H9 (cell line): ENCODE results near the gene JPT2. TPM values are rescaled to one million over a fixed set of nuclear protein-coding genes. Genes with fewer than 3 reads are reported as not detected.

Source experiments
- DNase-seq: peaks from one replicate; pipeline ENCODE4 v3.0.0-alpha.2; 2017
- H2AFZ ChIP-seq: one replicate; pipeline ENCODE4 v1.6.1; 2013; ENCODE audit warnings: mild to moderate bottlenecking, low read length, control low read depth, moderate library complexity
- H2AK5ac ChIP-seq: 2 replicates; pipeline ENCODE4 v1.6.1; 2013; ENCODE audit warnings: low read length, control low read depth, mixed read lengths; ENCODE audit not compliant: insufficient read length
- H2BK120ac ChIP-seq: one replicate; pipeline ENCODE4 v1.6.1; 2013; ENCODE audit warnings: low read depth, mild to moderate bottlenecking, low read length, control low read depth, inconsistent platforms; ENCODE audit not compliant: poor library complexity, severe bottlenecking
- H2BK12ac ChIP-seq: 2 replicates; pipeline ENCODE4 v1.6.1; 2013; ENCODE audit warnings: low read length, control low read depth, mixed read lengths, low read depth; ENCODE audit not compliant: insufficient read length
- H2BK15ac ChIP-seq: 2 replicates; pipeline ENCODE4 v1.6.1; 2013; ENCODE audit warnings: low read depth, low read length, control low read depth
- H2BK20ac ChIP-seq: one replicate; pipeline ENCODE4 v1.6.1; 2013; ENCODE audit warnings: low read depth, mild to moderate bottlenecking, low read length, control low read depth, inconsistent platforms; ENCODE audit not compliant: poor library complexity, severe bottlenecking
- H2BK5ac ChIP-seq: 2 replicates; pipeline ENCODE4 v1.6.1; 2013; ENCODE audit warnings: low read length, control low read depth, mixed read lengths; ENCODE audit not compliant: insufficient read length
- H3K14ac ChIP-seq: 2 replicates; pipeline ENCODE4 v1.6.1; 2013; ENCODE audit warnings: low read length, control low read depth; ENCODE audit not compliant: insufficient read depth
- H3K18ac ChIP-seq: 2 replicates; pipeline ENCODE4 v1.6.1; 2013; ENCODE audit warnings: low read depth, mild to moderate bottlenecking, mixed read lengths, low read length, control low read depth; ENCODE audit not compliant: insufficient read length
- H3K23ac ChIP-seq: 2 replicates; pipeline ENCODE4 v1.6.1; 2013; ENCODE audit warnings: low read length, control low read depth, mixed read lengths, low read depth; ENCODE audit not compliant: insufficient read length
- H3K23me2 ChIP-seq: 2 replicates; pipeline ENCODE4 v1.6.1; 2013; ENCODE audit warnings: low read depth, mild to moderate bottlenecking, mixed read lengths, low read length, control low read depth; ENCODE audit not compliant: insufficient read length, poor library complexity, severe bottlenecking
- H3K27ac ChIP-seq: 2 replicates; pipeline ENCODE4 v1.5.1; 2013; ENCODE audit warnings: low read length, control low read depth, mixed read lengths, low read depth; ENCODE audit not compliant: insufficient read length
- H3K27me3 ChIP-seq: 2 replicates; pipeline ENCODE4 v1.6.1; 2013; ENCODE audit warnings: low read length, control low read depth, inconsistent platforms; ENCODE audit not compliant: insufficient read depth
- H3K4ac ChIP-seq: 2 replicates; pipeline ENCODE4 v1.6.1; 2013; ENCODE audit warnings: low read depth, mild to moderate bottlenecking, control low read depth, inconsistent platforms, low read length, moderate library complexity
- H3K4me1 ChIP-seq: 2 replicates; pipeline ENCODE4 v1.6.1; 2013; ENCODE audit warnings: low read length, control low read depth, inconsistent platforms; ENCODE audit not compliant: insufficient read depth
- H3K4me2 ChIP-seq: 2 replicates; pipeline ENCODE4 v1.6.1; 2013; ENCODE audit warnings: low read length, control low read depth, mixed read lengths; ENCODE audit not compliant: insufficient read length, insufficient read depth
- H3K56ac ChIP-seq: 2 replicates; pipeline ENCODE4 v1.6.1; 2013; ENCODE audit warnings: low read depth, mild to moderate bottlenecking, mixed read lengths, low read length, control low read depth; ENCODE audit not compliant: insufficient read length
- H3K79me1 ChIP-seq: 2 replicates; pipeline ENCODE4 v1.6.1; 2013; ENCODE audit warnings: low read depth, mild to moderate bottlenecking, moderate library complexity, low read length, control low read depth, inconsistent platforms; ENCODE audit not compliant: insufficient read depth, poor library complexity, severe bottlenecking
- H3K79me2 ChIP-seq: 2 replicates; pipeline ENCODE4 v1.6.1; 2013; ENCODE audit warnings: low read length, control low read depth, inconsistent platforms; ENCODE audit not compliant: insufficient read depth
- H3K9ac ChIP-seq: 2 replicates; pipeline ENCODE4 v1.6.1; 2013; ENCODE audit warnings: low read length, control low read depth, mixed read lengths; ENCODE audit not compliant: insufficient read length; ENCODE audit errors: extremely low read depth
- H3K9me3 ChIP-seq: one replicate; pipeline ENCODE4 v1.6.1; 2013; ENCODE audit warnings: low read depth, low read length, inconsistent platforms; ENCODE audit not compliant: control insufficient read depth
- H3T11ph ChIP-seq: one replicate; pipeline ENCODE4 v1.6.1; 2013; ENCODE audit warnings: mild to moderate bottlenecking, low read length, control low read depth, inconsistent platforms
- H4K20me1 ChIP-seq: one replicate; pipeline ENCODE4 v1.6.1; 2013; ENCODE audit not compliant: control insufficient read depth, insufficient read length, insufficient read depth
- H4K5ac ChIP-seq: 2 replicates; pipeline ENCODE4 v1.6.1; 2013; ENCODE audit warnings: low read depth, mild to moderate bottlenecking, mixed read lengths, low read length, control low read depth; ENCODE audit not compliant: insufficient read length
- H4K8ac ChIP-seq: replicated peaks from 2 replicates; pipeline ENCODE4 v1.6.1; 2013; ENCODE audit warnings: low read length, control low read depth, mixed read lengths, low read depth; ENCODE audit not compliant: insufficient read length
- H4K91ac ChIP-seq: 2 replicates; pipeline ENCODE4 v1.6.1; 2013; ENCODE audit warnings: low read depth, mild to moderate bottlenecking, moderate library complexity, mixed read lengths, low read length, control low read depth; ENCODE audit not compliant: insufficient read length
- H3K27ac Mint-ChIP-seq, 3 experiments: 2 replicates in 2 of 3; 3 replicates in 1 of 3; pipeline ENCODE4 v1.8.0; 2020 to 2021; ENCODE audit warnings: mixed read lengths in 3 of 3, mild to moderate bottlenecking in 1 of 3, moderate library complexity in 1 of 3
- H3K27me3 Mint-ChIP-seq: 2 replicates; pipeline ENCODE4 v1.8.0; 2021; ENCODE audit warnings: low read depth, mild to moderate bottlenecking, moderate library complexity, mixed read lengths
- H3K36me3 Mint-ChIP-seq, 3 experiments: 2 replicates in 2 of 3; 3 replicates in 1 of 3; pipeline ENCODE4 v1.8.0; 2020 to 2021; ENCODE audit warnings: low read depth in 3 of 3, mixed read lengths in 3 of 3; ENCODE audit not compliant: insufficient read depth in 1 of 3
- H3K4me1 Mint-ChIP-seq, 2 experiments: 2 replicates each; pipeline ENCODE4 v1.8.0; 2020; ENCODE audit warnings: mixed read lengths in 2 of 2
- H3K4me3 Mint-ChIP-seq, 2 experiments: 2 replicates in 1 of 2; 3 replicates in 1 of 2; pipeline ENCODE4 v1.8.0; 2020 to 2021; ENCODE audit warnings: mild to moderate bottlenecking in 2 of 2, mixed read lengths in 2 of 2, moderate library complexity in 1 of 2
- H3K9me3 Mint-ChIP-seq, 2 experiments: 2 replicates in 1 of 2; 3 replicates in 1 of 2; pipeline ENCODE4 v1.8.0; 2020; ENCODE audit warnings: mild to moderate bottlenecking in 2 of 2, mixed read lengths in 2 of 2, moderate library complexity in 1 of 2
- CTCF ChIP-seq: fragments of 200-600 bp; sonication (generic); conservative IDR thresholded peaks from 3 replicates; pipeline ENCODE4 v1.8.0; 2021; ENCODE audit warnings: antibody characterized with exemption, mild to moderate bottlenecking
- WGBS: extraction: QIAGEN DNeasy Blood & Tissue Kit; methylation state at CpG from one replicate; pipeline ENCODE4 v1.1.7; 2013; ENCODE audit warnings: missing lambda C conversion rate, low lambda C conversion rate, mixed read lengths; ENCODE audit not compliant: insufficient read length; ENCODE audit errors: extremely low coverage; 5-methylcytosine and 5-hydroxymethylcytosine counted together
- total RNA-seq: library from RNA; stranded (reverse); gene quantifications from 2 replicates; pipeline ENCODE4 v1.2.1, GENCODE V29; 2021

The JPT2 gene
- total RNA-seq, 1 experiment from 2014 or later: 206 TPM

GRCh38 chr16:1689853-1690252, 11.8 kb downstream of the JPT2 start:
- Histone ChIP-seq H2BK15ac (no peak overlapping the region), H4K5ac (no peak overlapping the region), H3K14ac (no peak overlapping the region), H4K20me1 (no peaks in the 10 kb centered on the region), H3K18ac (no peak overlapping the region), H3K9ac (no peak overlapping the region), H3K79me1 (peaks cover 3% of the 10 kb centered on the region), H3K27me3 (no peaks in the 10 kb centered on the region; the same call in 1 of the 2 replicates), H3K79me2 (peaks cover 32% of the 10 kb centered on the region; the same call in 1 of the 2 replicates), H3K56ac (no peak overlapping the region), H2BK5ac (no peak overlapping the region), H4K91ac (no peak overlapping the region), H3K23me2 (no peaks in the 10 kb centered on the region), H3T11ph (no peak overlapping the region), H3K4me2 (no peak overlapping the region), H2AFZ (no peak overlapping the region), H3K23ac (no peak overlapping the region), H2BK120ac (no peak overlapping the region), H4K8ac (no peak overlapping the region), H3K4ac (no peak overlapping the region), H2BK12ac (no peak overlapping the region), H2BK20ac (no peak overlapping the region), H3K4me1 (no peaks in the 10 kb centered on the region; the same call in 1 of the 2 replicates), H3K27ac (no peak overlapping the region), H3K9me3 (no peaks in the 10 kb centered on the region), H2AK5ac (no peak overlapping the region)
- no peak for DNase-seq
- no peak overlapping the region for H3K27ac Mint-ChIP-seq
- H3K27me3 Mint-ChIP-seq: no peaks in the 10 kb centered on the region
- no peaks in the 10 kb centered on the region for H3K4me1 Mint-ChIP-seq
- no peak overlapping the region for H3K4me3 Mint-ChIP-seq
- peaks cover 46 to 93% (median 92%) of the 10 kb centered on the region in 3 experiments for H3K36me3 Mint-ChIP-seq
- no peaks in the 10 kb centered on the region for H3K9me3 Mint-ChIP-seq
- TF ChIP-seq CTCF: no peak
- no CpG with 5 or more reads among the region's 13 CpGs for WGBS
